ENCODE data around the gene RSPO3. TPM values are rescaled to one million over a fixed set of nuclear protein-coding genes. Genes with fewer than 3 reads are reported as not detected.
"Not testable (repeated sequence)": the region's sequence is repeated elsewhere in the genome, so short reads cannot be mapped to it uniquely, and the experiment has no call there.

The RSPO3 gene
- total RNA-seq, 1 donor from 2014 or later = 36.7 TPM

DNA sequence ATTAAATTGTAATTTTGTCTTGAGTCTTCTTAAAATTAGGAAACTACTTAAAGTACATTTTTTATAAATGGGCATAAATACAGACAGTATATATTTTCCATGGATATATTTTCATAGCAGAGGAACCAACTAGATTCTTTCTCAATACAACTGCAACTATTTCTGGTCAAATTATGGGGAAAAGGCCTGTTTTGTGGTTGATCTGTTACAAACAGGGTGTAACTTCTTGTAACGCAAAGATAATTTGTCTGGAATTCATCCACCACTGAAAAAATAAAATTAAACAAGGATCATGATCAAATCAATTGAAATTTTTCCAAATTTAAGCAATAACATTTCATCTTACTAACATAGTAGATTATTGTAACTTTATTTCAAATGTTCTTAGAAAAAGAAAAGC, 81.0 kb downstream of the RSPO3 start:
- DNase-seq (ENCODE audit: low spot score in 2 of 2) = no peak

DNA sequence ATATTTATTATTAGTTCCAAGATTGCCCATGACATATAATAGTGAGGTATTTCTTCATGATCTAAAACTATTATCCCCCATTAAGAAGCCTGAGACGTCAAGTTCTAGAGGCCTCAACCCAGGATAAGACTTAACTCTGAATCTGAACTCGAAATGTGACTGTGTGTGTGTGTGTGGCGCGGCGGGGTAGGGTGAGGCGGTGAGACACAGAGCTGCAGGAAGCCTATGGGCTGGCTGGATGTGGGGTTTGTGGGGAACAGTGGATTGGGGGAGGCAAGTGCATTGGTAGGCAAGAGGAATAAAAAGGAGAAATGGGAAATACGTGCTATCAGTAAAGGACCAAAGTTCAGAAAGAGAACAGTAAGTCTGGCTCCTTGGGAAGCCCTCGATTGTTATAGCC, 81.6 kb downstream of the RSPO3 start:
- no peak for DNase-seq (ENCODE audit: low spot score in 2 of 2)
- FAIRE-seq = no peak

More for the DNA sequence above, 81.0 kb downstream of the RSPO3 start:
- no peak for FAIRE-seq

GRCh38 chr6:127201321-127201720, 82.8 kb downstream of the RSPO3 start:
- no peak for FAIRE-seq
- DNase-seq (ENCODE audit: low spot score in 2 of 2) = no peak

GRCh38 chr6:127202676-127203075, 84.2 kb downstream of the RSPO3 start:
- no peak for FAIRE-seq
- no peak for DNase-seq (ENCODE audit: low spot score in 2 of 2)

DNA sequence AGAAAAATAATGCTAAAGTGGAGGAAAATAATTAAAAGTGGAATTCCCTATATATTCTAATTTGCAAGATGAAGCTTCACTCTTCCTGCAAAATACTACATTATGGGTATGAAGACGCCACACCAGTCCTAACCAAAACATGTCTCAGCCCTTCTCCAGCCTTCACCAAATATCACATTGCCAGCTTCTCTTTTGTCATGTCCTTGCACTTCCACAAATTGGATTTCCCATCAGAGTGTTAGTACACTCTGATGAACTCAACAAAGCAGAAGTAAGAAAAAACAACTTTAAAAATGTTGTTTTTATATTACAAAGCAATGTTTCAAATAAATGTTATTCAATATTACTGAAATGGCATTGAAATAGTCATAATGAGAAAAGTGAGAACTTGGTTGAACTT, 85.8 kb downstream of the RSPO3 start:
- FAIRE-seq = no peak
- DNase-seq (ENCODE audit: low spot score in 2 of 2) = no peak

GRCh38 chr6:127205036-127205435, 86.6 kb downstream of the RSPO3 start:
- DNase-seq (ENCODE audit: low spot score in 2 of 2) = no peak

DNA sequence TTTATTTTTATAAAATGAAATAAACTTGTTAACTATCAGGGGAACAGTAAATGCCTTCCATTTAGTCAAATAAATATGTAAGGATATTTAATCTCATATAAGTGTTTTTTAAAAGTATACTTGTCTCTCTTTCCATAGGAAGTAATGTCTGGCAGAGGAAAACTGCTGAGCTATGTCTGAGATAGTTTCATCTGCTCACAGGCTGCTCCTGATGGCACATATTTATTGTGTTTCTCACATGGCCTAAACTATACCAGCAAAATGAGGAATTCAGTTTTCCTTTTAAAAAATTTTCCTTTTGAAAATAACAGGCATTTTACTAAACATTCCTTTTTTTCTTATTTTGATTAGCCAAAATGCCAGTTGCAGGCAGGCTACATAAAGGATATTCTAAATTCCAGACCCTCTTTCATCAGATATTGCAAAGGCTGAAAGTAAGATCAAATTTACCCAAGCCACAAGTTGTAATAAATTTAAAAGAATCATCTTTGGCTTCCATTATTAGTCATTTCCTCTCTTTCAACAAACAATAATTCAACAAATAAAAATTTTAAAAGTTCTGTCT, 88.1 kb downstream of the RSPO3 start:
- no peak for DNase-seq (ENCODE audit: low spot score in 2 of 2)
- FAIRE-seq = no peak

More at GRCh38 chr6:127205036-127205435, 86.6 kb downstream of the RSPO3 start:
- FAIRE-seq = no peak

GRCh38 chr6:127207591-127208120, 89.2 kb downstream of the RSPO3 start:
- FAIRE-seq (no peak), DNase-seq (ENCODE audit: low spot score in 2 of 2) (no peak)

DNA sequence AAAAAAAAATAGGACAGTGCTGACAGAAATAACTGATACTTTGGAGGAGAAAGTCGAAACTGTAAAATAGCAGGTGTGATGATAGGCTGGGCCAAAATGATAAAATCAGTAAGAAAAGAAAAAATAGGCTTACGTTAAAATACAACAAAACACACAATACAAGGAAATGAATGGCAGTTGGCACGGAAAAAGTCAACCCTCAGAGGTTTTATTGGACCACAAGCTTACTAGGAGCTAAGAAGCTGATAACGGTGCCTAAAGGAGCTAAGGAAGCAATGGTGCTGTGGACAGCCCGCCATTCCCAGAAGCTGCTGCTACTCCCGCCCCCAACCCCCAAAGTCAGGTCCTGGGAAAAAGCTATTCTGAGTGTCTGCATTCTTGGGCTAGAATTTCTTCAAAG, 92.3 kb downstream of the RSPO3 start:
- FAIRE-seq = no peak

DNA sequence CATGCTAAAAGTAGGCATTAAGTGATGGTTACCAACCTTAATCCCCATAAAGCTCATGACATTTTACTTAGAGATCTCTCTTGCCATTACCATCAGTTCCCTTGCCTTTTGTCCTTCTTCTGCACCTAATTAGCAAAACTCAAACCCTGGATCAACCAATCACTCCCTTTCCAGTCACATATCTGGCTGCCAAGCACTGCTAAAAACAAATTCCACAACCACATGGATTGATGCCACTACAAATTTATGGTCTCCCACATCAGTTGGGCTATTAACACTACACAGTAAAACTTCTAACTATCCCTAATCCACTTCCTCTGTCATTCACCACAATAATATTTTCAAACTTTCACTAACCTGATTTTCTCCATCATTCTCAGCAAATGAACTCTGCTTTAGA, 93.9 kb downstream of the RSPO3 start:
- FAIRE-seq = no peak
- no peak for DNase-seq (ENCODE audit: low spot score in 2 of 2)

More for the DNA sequence above, 92.3 kb downstream of the RSPO3 start:
- DNase-seq (ENCODE audit: low spot score in 2 of 2) = no peak

GRCh38 chr6:127214032-127214431, 95.6 kb downstream of the RSPO3 start:
- FAIRE-seq; DNase-seq (ENCODE audit: low spot score in 2 of 2): not testable (repeated sequence)

DNA sequence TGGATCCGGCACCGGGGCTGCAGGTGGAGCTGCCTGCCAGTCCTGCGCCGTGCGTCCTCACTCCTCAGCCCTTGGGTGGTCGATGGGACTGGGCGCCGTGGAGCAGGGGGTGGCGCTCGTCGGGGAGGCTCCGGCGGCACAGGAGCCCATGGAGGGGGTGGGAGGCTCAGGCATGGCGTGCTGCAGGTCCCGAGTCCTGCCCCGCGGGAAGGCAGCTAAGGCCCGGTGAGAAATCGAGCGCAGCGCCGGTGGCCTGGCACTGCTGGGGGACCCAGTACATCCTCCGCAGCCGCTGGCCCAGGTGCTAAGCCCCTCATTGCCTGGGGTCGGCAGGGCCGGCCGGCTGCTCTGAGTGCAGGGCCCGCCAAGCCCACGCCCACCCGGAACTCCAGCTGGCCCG, 96.1 kb downstream of the RSPO3 start:
- not testable (repeated sequence) for DNase-seq (ENCODE audit: low spot score in 2 of 2); FAIRE-seq

DNA sequence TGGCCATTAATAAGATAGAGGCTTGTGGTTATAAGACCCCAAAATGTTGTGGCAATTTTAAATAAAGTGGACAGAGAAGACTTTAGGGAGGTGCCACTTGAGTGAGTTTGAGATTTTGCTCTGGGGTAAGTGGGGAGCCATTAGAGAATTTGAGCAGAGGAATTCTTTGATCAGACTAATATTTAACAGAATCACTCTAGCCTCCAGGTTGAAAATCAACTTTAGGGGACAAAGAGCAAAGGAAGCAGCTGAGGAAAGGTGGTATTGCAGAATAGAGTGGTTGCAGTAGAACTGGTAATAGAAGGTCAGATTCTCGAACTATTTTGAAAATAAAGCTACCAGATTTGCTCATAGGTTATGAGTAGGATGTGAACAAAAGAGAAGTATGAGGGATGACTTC, 97.5 kb downstream of the RSPO3 start:
- DNase-seq (ENCODE audit: low spot score in 2 of 2) (no peak), FAIRE-seq (no peak)

DNA sequence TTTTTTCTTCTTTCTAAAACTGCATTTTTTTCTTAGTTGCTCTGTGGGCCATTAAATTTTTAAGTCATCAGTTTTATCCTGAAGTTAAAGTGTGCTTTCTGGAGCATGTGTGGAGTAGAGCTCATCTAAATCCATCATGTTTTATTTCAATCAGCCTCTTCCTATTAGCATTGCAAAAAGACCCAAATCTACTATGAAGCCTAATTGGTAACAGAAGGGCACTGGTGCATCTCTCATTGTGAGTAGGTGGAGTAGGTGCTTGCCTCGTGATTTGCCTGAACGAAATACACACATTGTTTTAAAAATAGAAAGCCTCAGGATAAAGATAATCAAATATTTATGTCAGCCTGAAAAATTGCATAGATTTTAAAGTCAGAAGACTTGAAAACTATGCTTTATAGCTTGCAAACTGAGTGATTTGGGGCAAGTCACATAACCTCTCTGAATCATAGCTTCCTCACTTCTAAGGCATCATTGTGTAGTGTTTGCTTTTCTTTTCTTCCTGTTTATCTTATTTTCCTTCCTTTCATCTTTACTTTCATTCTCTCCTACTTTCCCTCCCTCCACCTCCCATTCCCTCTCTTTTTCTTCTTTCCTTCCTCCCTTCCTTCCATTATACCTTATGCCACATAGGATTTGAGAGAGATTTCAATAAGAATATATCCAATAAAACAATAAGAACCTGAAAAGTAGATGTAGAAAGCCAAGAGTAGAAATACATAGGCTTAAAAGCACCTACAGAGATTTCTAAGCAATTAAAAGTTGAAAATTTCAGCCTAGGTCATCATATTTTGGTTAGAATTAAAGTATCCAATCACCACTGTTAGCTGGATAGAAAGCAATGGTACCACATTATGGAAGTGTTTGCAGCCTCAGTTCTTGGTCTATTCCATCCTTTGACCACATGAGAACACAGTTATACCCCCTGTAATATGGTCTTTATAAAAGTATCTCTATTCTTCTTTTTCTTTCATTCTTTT, 98.6 kb downstream of the RSPO3 start:
- DNase-seq (ENCODE audit: low spot score in 2 of 2) (no peak), FAIRE-seq (no peak)

DNA sequence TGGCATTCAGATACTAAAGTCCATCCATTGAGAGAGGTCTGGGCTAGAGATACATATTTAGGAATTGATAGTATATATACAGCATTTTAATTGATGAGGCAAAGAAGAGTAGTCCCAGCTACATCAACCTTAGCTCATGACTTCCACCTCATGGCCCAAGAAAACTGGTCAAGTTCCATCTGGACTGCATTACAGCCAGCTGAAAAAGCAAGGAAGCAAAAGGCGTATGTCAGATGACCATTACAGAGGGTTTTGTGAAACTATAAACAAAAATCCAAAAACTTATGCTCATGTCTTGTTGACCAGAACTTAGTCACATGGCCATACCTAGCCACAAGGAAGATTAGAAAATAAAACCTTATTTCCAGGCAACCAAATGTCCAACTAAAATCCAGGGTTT, 101.4 kb downstream of the RSPO3 start:
- FAIRE-seq (no peak), DNase-seq (ENCODE audit: low spot score in 2 of 2) (no peak)

DNA sequence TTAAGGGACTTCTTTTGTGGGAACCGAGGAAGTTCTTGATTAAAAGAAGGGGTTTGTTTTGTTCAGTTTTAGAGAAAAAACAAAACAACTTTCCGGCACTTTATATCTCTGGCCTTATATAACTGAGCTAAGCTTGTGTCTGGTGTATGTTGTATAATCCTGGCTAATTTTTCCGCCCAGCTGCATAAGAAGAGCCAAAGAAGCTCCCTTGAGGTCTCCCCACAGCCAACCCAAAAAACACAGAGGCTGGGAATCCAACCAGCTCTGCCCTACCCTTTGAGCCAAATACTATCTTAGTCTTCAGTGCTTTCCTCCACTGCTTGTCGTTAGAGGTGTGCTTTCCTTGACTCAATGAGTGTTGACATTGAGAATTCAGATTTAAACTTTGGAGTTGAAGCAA, 102.7 kb downstream of the RSPO3 start:
- DNase-seq (ENCODE audit: low spot score in 2 of 2) (no peak), FAIRE-seq (no peak)

DNA sequence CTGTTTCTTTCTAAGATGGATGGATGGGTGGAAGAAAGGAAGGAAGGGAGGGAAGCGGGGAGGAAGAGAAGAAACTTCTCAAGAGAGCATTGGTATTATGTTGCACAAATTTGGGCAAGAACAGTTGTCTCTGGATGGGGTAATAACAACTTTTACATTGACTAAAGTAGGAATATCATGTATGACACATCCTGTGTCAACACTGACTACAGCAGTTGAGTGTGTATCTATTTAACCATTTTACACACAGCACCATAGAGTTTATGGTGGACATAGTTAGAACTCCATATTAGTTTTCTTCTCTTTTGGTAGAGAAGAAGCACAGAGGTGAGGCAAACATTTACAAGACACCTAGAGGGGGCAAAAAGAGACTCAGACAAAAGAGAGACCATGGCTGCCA, 103.9 kb downstream of the RSPO3 start:
- no peak for DNase-seq (ENCODE audit: low spot score in 2 of 2)
- no peak for FAIRE-seq

DNA sequence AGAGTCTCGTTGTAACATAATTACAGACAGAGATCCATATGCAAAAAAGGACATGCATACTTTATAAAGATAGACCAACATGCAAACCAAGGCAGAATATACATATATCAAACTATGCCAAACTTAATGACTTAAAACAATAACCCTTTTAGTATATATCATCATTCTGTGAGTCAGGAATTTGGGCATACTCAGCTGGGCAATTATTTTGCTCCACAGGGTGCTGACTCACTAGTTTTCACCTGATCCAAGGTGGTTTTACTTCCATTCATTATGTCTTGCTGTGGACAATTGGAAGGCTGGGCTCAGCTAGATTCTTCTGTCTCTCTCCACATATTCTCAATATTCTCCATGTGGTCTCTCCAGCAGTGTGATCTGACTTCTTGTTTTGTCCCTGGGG, 107.0 kb downstream of the RSPO3 start:
- DNase-seq (ENCODE audit: low spot score in 2 of 2) (no peak), FAIRE-seq (no peak)

DNA sequence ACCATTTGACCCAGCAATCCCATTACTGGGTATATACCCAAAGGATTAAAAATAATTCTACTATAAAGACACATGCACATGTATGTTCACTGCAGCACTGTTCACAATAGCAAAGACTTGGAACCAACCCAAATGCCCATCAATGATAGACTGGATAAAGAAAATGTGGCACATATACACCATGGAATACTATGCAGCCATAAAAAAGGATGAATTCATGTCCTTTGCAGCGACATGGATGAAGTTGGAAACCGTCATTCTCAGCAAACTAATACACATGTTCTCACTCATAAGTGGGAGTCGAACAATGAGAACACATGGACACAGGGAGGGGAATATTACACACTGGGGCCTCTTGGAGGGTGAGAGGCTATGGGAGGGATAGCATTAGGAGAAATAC, 115.3 kb downstream of the RSPO3 start:
- DNase-seq (ENCODE audit: low spot score in 2 of 2); FAIRE-seq: not testable (repeated sequence)

GRCh38 chr6:127243501-127243900, 125.0 kb downstream of the RSPO3 start:
- FAIRE-seq = no peak
- DNase-seq (ENCODE audit: low spot score in 2 of 2) = no peak
